ENCODE results near the gene IGFLR1. TPM values are rescaled to one million over a fixed set of nuclear protein-coding genes. Genes with fewer than 3 reads are reported as not detected.

The IGFLR1 gene
- total and polyA plus RNA-seq, 9 of the 15 experiments (the other 6 are each of a cell fraction or from before 2014, with no cell fraction given), result 1.0 to 14.3 (median 4.6) TPM

DNA sequence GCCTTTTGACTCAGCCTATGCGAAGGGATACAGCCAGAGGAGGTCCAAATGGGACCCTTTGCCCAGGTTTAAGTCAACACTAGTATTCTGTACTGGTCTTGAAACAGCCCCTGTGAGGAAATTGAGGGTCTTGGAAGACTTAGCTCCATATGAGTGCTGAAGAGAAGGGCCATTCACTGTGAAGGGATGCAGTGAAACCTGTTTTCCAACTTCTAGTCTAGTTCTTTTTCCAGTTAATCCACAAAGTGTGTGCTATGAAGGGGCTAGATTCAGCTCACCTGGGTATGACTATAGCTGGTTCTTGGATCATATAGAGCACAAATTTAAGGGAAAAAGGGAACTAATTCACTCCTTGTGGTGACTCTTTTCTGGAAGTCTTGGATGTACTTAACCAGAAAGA is 33.9 kb downstream of the IGFLR1 start (continued):
- TF ChIP-seq ZNF644 (tag; IDR thresholded peaks at IDR 0.05; ENCODE audit: low read depth) (no peak), ZBTB11 (CRISPR knock-in tag; IDR thresholded peaks at IDR 0.05) (no peak)

- Histone ChIP-seq H3K36me3 (ENCODE audit: control insufficient read depth, insufficient read depth, low read length) (no peaks in the 10 kb centered on the region), H3K27ac (ENCODE audit: extremely low read depth, low read depth, low read length) (no peak within 1 kb of the TSS), H3K9me3 (replicated peaks; ENCODE audit: control insufficient read depth, insufficient read depth, low read depth, low read length) (no peaks in the 10 kb centered on the region), H3K9me1 (ENCODE audit: control insufficient read depth, insufficient read depth, low read length) (no peaks in the 10 kb centered on the region), H3K4me2 (ENCODE audit: insufficient read depth, low read length) (no peak within 1 kb of the TSS), H4K20me1 (replicated peaks; ENCODE audit: control insufficient read depth, insufficient read depth, low read length) (no peaks in the 10 kb centered on the region), H3K79me2 (ENCODE audit: control insufficient read depth, insufficient read depth, low read length) (no peaks in the 10 kb centered on the region), H2AFZ (ENCODE audit: low read depth, low read length) (no peak within 1 kb of the TSS), H3K4me1 (replicated peaks in 1 of 2; ENCODE audit: control insufficient read depth in 2 of 2, insufficient read depth in 2 of 2, low read length in 2 of 2) (peaks cover 0 to 21% of the 10 kb centered on the region in 2 experiments; a peak in 3 of 5 replicates), H3K4me3 (no peak within 1 kb of the TSS), H3K27me3 (ENCODE audit: control insufficient read depth in 2 of 2, insufficient read depth in 2 of 2, low read length in 2 of 2) (peaks cover 10 to 30% of the 10 kb centered on the region in 2 experiments; a peak in 4 of 5 replicates), H3K9ac (ENCODE audit: insufficient read depth in 1 of 2, low read depth in 2 of 2, low read length in 2 of 2) (no peak within 1 kb of the TSS)
- ATAC-seq (peak; percentile 87), FAIRE-seq (peak; percentile 87), DNase-seq (ENCODE audit: extremely low read depth in 1 of 4, low spot score in 3 of 4) (peak; percentile 87 to 98 (median 95))
- 5% methylated on average over 19 of the region's 24 CpGs for whole genome bisulfite sequencing (ENCODE audit: insufficient coverage, low coverage, missing lambda C conversion rate)
- POLR2A ChIA-PET, result interaction anchor here (0.7 to 1.1 kb wide), 2 partner anchors 36 to 568 kb away, joined by 3 read pairs; no protein-coding TSS in a partner anchor
- in situ Hi-C loops (cut with MboI), result loop anchor here (5.0 kb wide), 1 partner anchor 228 kb away; no protein-coding TSS in a partner anchor
- intact Hi-C loops (cut with micrococcal nuclease), result no loop called here
- CTCF ChIA-PET (ENCODE audit: low intra/inter-chr PET ratio), result no interaction called here
- no TSS peak for BruUV-seq (replicated peaks)
- TF ChIP-seq PRMT5 (CRISPR knock-in tag; IDR thresholded peaks at IDR 0.05), result 0 out of 2 replicates have a peak, but pooled peaks have one; percentile 53
- TF ChIP-seq GTF2A2 (tag; IDR thresholded peaks at IDR 0.05), result no peak
- TF ChIP-seq NFIX (CRISPR knock-in tag; IDR thresholded peaks at IDR 0.05; ENCODE audit: low read depth), result no peak
- no peak for TF ChIP-seq ZNF75A (CRISPR knock-in tag; IDR thresholded peaks at IDR 0.05)
- no peak for TF ChIP-seq PML (IDR thresholded peaks at IDR 0.05; ENCODE audit: low read length)
- peak; percentile 75 to 100; a peak in 3 of 4 replicates for TF ChIP-seq RCOR1 (IDR thresholded peaks at IDR 0.05; ENCODE audit: borderline replicate concordance in 1 of 2, low read depth in 2 of 2, low read length in 2 of 2)
- TF ChIP-seq SMAD1 (IDR thresholded peaks at IDR 0.05; ENCODE audit: low read depth, low read length, partially characterized antibody), result peak; percentile 90
- TF ChIP-seq KDM4B (IDR thresholded peaks at IDR 0.05; ENCODE audit: borderline replicate concordance in 2 of 2, low read depth in 1 of 2), result no peak
- TF ChIP-seq HNRNPH1 (optimal IDR thresholded peaks at IDR 0.05; ENCODE audit: low read depth, low read length), result no peak
- TF ChIP-seq MIER1 (IDR thresholded peaks at IDR 0.05; ENCODE audit: low read depth), result peak; percentile 80
- TF ChIP-seq ZNF780A (CRISPR knock-in tag; IDR thresholded peaks at IDR 0.05), result no peak
- no peak for TF ChIP-seq SIRT6 (IDR thresholded peaks at IDR 0.05; ENCODE audit: low read depth, low read length)
- TF ChIP-seq ETV1 (tag; conservative IDR thresholded peaks at IDR 0.05; ENCODE audit: low read depth), result no peak
- TF ChIP-seq PCBP1 (IDR thresholded peaks at IDR 0.05; ENCODE audit: low read depth, low read length, poor library complexity, severe bottlenecking), result no peak
These were observed 38.0 kb downstream of the IGFLR1 start, which contains the start of gene ZBTB32 for GRCh38 chr19:35704218-35704617. Gene ZBTB32 (plus strand): TSS chr19:35704558. CDS start chr19:35714627, 10,069 bp downstream.
